NCI-H2196 (cell line): ENCODE results near the gene SYTL3.
"Not testable (repeated sequence)": the region's sequence is repeated elsewhere in the genome, so short reads cannot be mapped to it uniquely, and the experiment has no call there.

Source experiments
- DNase-seq: peaks from one replicate; lab custom pipeline; 2025; ENCODE audit not compliant: unreplicated experiment; lab: John Stamatoyannopoulos, UW

SYTL3 gene, protein sequence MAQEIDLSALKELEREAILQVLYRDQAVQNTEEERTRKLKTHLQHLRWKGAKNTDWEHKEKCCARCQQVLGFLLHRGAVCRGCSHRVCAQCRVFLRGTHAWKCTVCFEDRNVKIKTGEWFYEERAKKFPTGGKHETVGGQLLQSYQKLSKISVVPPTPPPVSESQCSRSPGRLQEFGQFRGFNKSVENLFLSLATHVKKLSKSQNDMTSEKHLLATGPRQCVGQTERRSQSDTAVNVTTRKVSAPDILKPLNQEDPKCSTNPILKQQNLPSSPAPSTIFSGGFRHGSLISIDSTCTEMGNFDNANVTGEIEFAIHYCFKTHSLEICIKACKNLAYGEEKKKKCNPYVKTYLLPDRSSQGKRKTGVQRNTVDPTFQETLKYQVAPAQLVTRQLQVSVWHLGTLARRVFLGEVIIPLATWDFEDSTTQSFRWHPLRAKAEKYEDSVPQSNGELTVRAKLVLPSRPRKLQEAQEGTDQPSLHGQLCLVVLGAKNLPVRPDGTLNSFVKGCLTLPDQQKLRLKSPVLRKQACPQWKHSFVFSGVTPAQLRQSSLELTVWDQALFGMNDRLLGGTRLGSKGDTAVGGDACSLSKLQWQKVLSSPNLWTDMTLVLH

DNA sequence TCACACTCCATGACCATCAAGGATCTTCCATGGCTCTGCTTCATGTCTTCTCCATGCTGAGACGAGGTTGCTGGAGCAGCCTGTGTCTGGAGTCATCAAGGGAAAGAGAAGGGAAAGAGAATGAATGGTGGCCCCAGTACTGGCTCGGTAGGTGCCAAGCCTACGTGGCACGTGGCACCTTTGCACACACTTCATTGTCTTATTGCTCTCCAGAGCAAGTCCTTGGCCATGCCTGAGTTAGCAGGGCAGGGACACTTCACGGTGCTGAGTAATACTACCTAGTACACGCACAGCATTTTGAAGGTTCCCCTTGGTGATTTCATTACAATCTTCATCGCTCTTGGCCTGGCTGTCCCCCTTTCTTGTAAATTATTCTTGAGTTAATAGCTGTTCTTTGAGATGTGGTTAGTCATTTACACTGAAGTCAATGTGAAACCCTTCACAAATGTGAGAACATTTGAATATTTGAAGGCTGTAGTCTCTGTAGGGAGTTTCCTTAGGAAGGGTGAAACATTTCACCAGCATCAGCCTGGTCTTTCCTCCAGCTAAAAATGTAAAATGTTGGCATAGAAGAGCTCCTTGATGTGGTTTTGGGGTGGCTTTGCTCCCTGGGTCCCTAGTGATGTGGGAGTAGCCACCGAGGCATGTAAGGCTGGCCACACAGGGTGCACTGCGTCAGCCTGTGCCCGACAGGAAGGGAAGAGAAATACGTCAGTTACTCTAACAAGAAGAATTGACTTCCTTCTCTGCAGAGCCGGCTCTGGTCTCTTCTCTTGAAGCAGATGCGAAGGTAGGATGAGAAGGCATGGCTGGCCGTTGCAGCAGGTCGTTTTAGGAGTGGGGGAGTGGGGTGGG is at the start of gene SYTL3:
TSS of gene SYTL3 (plus strand) at position 766 of the 855 bp plus-strand sequence. CDS start 13,215 bp downstream, outside the sequence.
- DNase-seq = no peak

- DNase-seq = no peak
Observed at GRCh38 chr6:158603261-158604047, 46.4 kb upstream of the SYTL3 start.

- DNase-seq = no peak
Observed at GRCh38 chr6:158604048-158604406, 45.8 kb upstream of the SYTL3 start.

- DNase-seq = peak; percentile 60
Observed at GRCh38 chr6:158605266-158605878, 44.5 kb upstream of the SYTL3 start.

GRCh38 chr6:158606011-158606410 is 43.8 kb upstream of the SYTL3 start:
- not testable (repeated sequence) for DNase-seq

DNA sequence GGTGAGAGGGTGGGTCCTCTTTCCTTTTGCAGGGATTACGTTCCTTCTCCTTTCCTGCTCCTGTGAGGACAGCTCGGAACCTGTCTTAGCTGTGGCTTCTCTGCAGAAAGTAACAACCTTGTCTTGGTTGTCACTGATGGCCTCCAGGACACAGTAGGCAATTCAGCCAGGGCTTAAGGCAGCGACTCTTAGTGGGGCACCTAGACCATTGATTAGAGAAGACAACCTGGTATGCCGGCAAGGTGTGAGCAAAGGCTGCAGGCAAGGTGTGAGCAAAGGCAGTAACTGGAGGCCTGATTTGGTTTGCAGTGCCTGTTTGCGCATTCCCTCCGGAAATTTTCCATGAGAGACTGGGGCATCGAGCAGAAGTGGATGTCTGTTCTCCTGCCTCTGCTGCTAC is 42.9 kb upstream of the SYTL3 start:
- DNase-seq = no peak

- DNase-seq = no peak
Observed at GRCh38 chr6:158607411-158608170, 42.3 kb upstream of the SYTL3 start.

DNA sequence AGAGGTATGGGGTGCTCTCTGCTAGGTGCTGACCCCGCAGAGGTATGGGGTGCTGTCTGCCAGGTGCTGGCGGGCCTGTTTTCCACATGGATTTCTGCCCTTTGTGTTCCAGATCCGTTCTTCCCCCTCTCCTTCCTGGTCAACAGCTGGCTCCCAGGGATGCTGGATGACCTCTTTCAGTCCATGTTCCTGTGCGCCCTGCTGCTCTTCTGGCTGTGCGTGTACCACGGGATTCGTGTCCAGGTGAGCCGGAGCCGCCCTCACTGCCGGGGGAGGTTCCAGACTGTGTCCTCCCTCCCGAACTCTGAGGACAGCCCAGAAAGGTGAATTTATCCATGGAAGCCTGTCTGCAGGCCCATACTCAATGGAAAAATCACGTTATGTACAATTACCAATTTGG is 41.6 kb upstream of the SYTL3 start:
- no peak for DNase-seq

- no peak for DNase-seq
Observed at GRCh38 chr6:158609455-158610155, 40.2 kb upstream of the SYTL3 start.

DNA sequence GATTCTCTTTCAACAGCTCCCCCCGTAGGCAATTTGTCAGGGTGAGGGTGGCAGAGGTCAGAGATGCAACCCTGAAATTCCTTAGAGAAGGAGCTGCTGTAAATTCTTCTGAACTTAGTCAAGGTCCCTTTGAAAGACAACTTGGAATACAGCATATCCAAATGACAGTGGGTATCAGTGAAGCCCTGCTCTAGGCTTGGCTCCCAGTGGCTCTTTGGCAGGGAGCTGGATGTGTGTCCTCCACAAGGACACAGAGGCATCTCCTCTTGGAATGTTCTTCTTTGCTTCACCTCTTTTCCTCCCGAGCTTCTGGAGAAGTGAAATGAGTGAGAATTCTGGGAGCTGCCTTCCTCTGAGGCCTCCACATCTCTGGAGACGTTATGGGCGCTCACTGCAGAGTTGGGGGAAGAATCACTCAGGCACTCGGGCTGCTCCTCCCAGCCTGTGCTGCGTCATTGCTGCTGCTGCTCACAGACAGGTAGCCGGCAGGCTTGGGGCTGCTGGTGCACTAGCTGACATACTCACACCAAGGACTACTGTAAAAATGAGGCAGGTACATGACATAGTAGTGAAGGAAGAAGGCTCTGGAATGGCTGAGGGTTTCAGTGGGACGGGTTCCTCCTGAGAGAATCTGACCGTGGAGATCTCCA is 39.4 kb upstream of the SYTL3 start:
- no peak for DNase-seq

GRCh38 chr6:158611039-158611438 is 38.8 kb upstream of the SYTL3 start:
- DNase-seq = no peak

GRCh38 chr6:158611541-158612370 is 38.1 kb upstream of the SYTL3 start:
- DNase-seq = no peak

DNA sequence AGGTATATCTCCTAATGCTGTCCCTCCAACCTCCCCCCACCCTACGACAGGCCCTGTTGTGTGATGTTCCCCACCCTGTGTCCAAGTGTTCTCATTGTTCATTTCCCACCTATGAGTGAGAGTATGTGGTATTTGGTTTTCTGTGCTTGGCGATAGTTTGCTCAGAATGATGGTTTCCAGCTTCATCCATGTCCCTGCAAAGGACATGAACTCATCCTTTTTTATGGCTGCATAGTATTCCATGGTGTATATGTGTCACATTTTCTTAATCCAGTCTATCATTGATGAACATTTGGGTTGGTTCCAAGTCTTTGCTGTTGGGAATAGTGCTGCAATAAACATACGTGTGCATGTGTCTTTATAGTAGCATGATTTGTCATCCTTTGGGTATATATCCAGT is 35.2 kb upstream of the SYTL3 start:
- not testable (repeated sequence) for DNase-seq

- DNase-seq = not testable (repeated sequence)
Observed at GRCh38 chr6:158618289-158618688, 31.6 kb upstream of the SYTL3 start.

DNA sequence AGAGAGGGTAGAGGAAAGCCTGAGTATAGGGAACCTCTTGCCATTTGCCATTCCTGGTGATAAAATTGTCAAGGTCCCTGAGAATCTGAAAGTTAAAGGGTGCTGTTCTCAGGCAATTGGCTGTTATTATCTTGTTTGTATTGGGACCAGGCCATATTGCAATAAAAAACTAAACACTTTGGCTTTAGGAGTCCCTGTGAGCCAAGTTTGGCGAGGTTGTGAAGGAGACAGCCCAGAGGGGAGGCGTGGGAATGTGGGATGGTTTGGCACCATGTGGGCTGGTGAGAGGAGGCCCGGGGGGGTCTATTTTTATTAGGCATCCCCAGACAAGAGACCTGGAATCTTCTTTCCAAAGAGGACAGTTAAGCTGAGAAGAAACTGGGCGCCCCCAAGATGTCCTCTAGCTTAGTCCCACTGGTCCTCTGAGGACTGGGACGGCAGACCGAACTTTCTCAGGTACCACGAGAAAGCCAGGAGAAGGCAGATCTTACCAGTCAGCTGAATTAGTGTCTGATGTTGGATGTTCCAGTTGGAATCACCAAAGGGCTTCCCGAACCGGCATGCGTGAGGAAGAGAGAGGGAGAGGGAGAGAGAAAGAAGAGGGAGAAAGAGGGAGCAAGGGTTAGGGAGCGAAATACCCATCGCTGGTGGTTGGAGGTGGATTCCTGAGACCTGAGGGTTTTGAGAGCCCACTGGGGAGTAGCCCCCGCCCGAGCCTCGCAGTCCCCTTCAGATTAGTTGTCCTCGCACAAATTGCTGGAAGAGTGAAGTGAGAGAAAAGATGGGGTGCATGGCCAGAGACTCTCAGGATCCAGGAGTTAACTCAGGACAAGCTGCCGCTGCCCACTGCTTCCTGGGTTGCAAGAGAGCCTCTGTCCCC is 29.7 kb upstream of the SYTL3 start:
- no peak for DNase-seq

- DNase-seq = no peak
Observed at GRCh38 chr6:158620963-158621693, 28.7 kb upstream of the SYTL3 start.
